Neural progenitor cell (in vitro differentiated cells): ENCODE results near the gene HNRNPM.

Experiments used
- EZH2 ChIP-seq: fragments of 200-600 bp; sonication (generic); IDR thresholded peaks from 2 replicates; pipeline ENCODE4 v1.6.1; 2017; ENCODE audit warnings: antibody characterized with exemption, mild to moderate bottlenecking, moderate library complexity
- EZH2phosphoT487 ChIP-seq: fragments of 200-600 bp; sonication (generic); IDR thresholded peaks from 2 replicates; pipeline ENCODE4 v1.6.1; 2017; ENCODE audit warnings: antibody characterized with exemption
- TF ChIP-seq, protein P1 (sequence below): fragments of 200-600 bp; sonication (generic); IDR thresholded peaks from 2 replicates; pipeline ENCODE4 v1.5.1; 2017; ENCODE audit warnings: antibody characterized with exemption, mild to moderate bottlenecking

- TF ChIP-seq, protein P1, sequence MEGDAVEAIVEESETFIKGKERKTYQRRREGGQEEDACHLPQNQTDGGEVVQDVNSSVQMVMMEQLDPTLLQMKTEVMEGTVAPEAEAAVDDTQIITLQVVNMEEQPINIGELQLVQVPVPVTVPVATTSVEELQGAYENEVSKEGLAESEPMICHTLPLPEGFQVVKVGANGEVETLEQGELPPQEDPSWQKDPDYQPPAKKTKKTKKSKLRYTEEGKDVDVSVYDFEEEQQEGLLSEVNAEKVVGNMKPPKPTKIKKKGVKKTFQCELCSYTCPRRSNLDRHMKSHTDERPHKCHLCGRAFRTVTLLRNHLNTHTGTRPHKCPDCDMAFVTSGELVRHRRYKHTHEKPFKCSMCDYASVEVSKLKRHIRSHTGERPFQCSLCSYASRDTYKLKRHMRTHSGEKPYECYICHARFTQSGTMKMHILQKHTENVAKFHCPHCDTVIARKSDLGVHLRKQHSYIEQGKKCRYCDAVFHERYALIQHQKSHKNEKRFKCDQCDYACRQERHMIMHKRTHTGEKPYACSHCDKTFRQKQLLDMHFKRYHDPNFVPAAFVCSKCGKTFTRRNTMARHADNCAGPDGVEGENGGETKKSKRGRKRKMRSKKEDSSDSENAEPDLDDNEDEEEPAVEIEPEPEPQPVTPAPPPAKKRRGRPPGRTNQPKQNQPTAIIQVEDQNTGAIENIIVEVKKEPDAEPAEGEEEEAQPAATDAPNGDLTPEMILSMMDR: no peak
- TF ChIP-seq EZH2phosphoT487 (no peak), EZH2 (no peak)
Observed at GRCh38 chr19:8517551-8518442, 73.0 kb downstream of the HNRNPM start.
